Endodermal cell (in vitro differentiated cells): ENCODE results near the gene RYR2. TPM values are rescaled to one million over a fixed set of nuclear protein-coding genes. Genes with fewer than 3 reads are reported as not detected.
"Not testable (repeated sequence)": the region's sequence is repeated elsewhere in the genome, so short reads cannot be mapped to it uniquely, and the experiment has no call there.

Experiments used
- DNase-seq: peaks from one replicate; pipeline ENCODE4 v3.0.0-alpha.2; 2017
- H3K27ac ChIP-seq: 2 replicates; pipeline ENCODE4 v1.5.1; 2013; ENCODE audit warnings: mild to moderate bottlenecking, low read depth, low read length, moderate library complexity
- H3K27me3 ChIP-seq: 2 replicates; pipeline ENCODE4 v1.6.1; 2013; ENCODE audit warnings: mild to moderate bottlenecking, low read length, moderate library complexity; ENCODE audit not compliant: insufficient read depth, control insufficient read depth, poor library complexity, severe bottlenecking
- H3K36me3 ChIP-seq: 2 replicates; pipeline ENCODE4 v1.7.0; 2013; ENCODE audit warnings: mild to moderate bottlenecking, low read length, moderate library complexity; ENCODE audit not compliant: control insufficient read depth, insufficient read depth
- H3K4me1 ChIP-seq: one replicate; pipeline ENCODE4 v1.7.0; 2013; ENCODE audit warnings: low read length; ENCODE audit not compliant: control insufficient read depth, insufficient read depth
- H3K4me3 ChIP-seq: 2 replicates; pipeline ENCODE4 v1.5.1; 2013; ENCODE audit warnings: mild to moderate bottlenecking, low read length, moderate library complexity
- H3K9ac ChIP-seq: 2 replicates; pipeline ENCODE4 v1.6.1; 2013; ENCODE audit warnings: mild to moderate bottlenecking, low read length, moderate library complexity; ENCODE audit not compliant: poor library complexity, severe bottlenecking; ENCODE audit errors: extremely low read depth
- H3K9me3 ChIP-seq: 2 replicates; pipeline ENCODE4 v1.6.1; 2013; ENCODE audit warnings: mild to moderate bottlenecking, low read length, moderate library complexity; ENCODE audit not compliant: control insufficient read depth
- H3K27ac Mint-ChIP-seq: 2 replicates; pipeline ENCODE4 v1.8.0; 2020; ENCODE audit warnings: mixed read lengths
- H3K27me3 Mint-ChIP-seq: 2 replicates; pipeline ENCODE4 v1.8.0; 2021; ENCODE audit warnings: mild to moderate bottlenecking, mixed read lengths; ENCODE audit not compliant: insufficient read depth
- H3K36me3 Mint-ChIP-seq: 2 replicates; pipeline ENCODE4 v1.8.0; 2020; ENCODE audit warnings: low read depth, mixed read lengths
- H3K4me1 Mint-ChIP-seq: 2 replicates; pipeline ENCODE4 v1.8.0; 2020; ENCODE audit warnings: mixed read lengths
- H3K4me3 Mint-ChIP-seq: 2 replicates; pipeline ENCODE4 v1.8.0; 2020; ENCODE audit warnings: mild to moderate bottlenecking, moderate library complexity, mixed read lengths
- H3K9me3 Mint-ChIP-seq: 2 replicates; pipeline ENCODE4 v1.8.0; 2020; ENCODE audit warnings: mild to moderate bottlenecking, mixed read lengths
- CTCF ChIP-seq: fragments of 200-600 bp; sonication (generic); conservative IDR thresholded peaks from 2 replicates; pipeline ENCODE4 v1.5.0; 2021; ENCODE audit warnings: antibody characterized with exemption, mild to moderate bottlenecking
- WGBS, 2 experiments: methylation state at CpG; one replicate each; pipeline versions ENCODE4 v1.1.5 to v1.1.7; 2013; ENCODE audit warnings: missing lambda C conversion rate in 2 of 2, mixed read lengths in 1 of 2; ENCODE audit not compliant: insufficient coverage in 1 of 2, insufficient read length in 1 of 2; 5-methylcytosine and 5-hydroxymethylcytosine counted together
- total RNA-seq, 2 donors: library from RNA; stranded (reverse); fragmentation: NEBNext Ultra II Directional in 1 of 2; extraction: Animal tissue kit (Norgen Biotek cat#: 25700) in 1 of 2; gene quantifications; 2 replicates in 1 of 2; 3 replicates in 1 of 2; pipeline ENCODE4 v1.2.1, GENCODE V29; 2021

Gene RYR2
- total RNA-seq, 2 donors from 2014 or later = 0.95 to 2.4 TPM

DNA sequence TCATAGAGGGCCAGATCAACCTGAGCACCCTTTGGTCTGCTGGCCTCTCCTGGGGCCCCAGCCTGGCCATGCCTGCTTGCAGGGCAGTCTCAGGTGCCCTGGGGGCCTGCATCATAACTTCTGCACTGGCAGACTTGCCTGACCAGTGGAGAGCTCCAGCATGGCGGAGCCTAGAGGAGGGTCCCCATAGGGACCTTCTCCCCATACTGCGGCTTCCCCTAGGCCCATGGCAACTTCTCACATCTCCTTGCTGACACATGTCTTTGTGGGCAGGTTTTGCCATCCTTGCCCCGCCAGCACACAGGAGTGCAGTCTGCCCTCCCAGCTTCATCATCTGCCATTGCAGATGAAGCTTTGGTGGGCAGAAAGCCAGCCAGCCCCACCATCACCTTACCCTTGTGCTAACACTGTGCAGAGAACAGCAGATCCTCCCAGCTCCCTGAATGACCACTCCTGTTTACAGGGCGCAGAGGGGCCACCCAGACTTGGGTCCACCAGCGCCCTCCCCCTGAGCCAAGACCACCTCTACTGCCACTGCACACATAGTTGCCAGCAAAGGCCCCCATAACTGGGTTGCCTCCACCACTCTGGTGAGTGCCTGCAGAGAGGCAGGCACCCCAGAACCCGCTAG, 797.0 kb downstream of the RYR2 start:
- Histone ChIP-seq H3K4me1 (no peaks in the 10 kb centered on the region), H3K9me3 (no peaks in the 10 kb centered on the region), H3K9ac (no peak overlapping the region), H3K27me3 (no peaks in the 10 kb centered on the region), H3K36me3 (no peaks in the 10 kb centered on the region), H3K27ac (no peak overlapping the region), H3K4me3 (no peak overlapping the region)
- H3K36me3 Mint-ChIP-seq = no peaks in the 10 kb centered on the region
- no peak overlapping the region for H3K27ac Mint-ChIP-seq
- no peaks in the 10 kb centered on the region for H3K9me3 Mint-ChIP-seq
- 91% methylated on average over 6 of the region's 6 CpGs; no CpG with 5 or more reads in 1 of the 2 experiments for WGBS, 2 experiments
- DNase-seq = no peak
- H3K4me3 Mint-ChIP-seq = no peak overlapping the region
- TF ChIP-seq CTCF = no peak
- H3K27me3 Mint-ChIP-seq = no peaks in the 10 kb centered on the region
- no peaks in the 10 kb centered on the region for H3K4me1 Mint-ChIP-seq

DNA sequence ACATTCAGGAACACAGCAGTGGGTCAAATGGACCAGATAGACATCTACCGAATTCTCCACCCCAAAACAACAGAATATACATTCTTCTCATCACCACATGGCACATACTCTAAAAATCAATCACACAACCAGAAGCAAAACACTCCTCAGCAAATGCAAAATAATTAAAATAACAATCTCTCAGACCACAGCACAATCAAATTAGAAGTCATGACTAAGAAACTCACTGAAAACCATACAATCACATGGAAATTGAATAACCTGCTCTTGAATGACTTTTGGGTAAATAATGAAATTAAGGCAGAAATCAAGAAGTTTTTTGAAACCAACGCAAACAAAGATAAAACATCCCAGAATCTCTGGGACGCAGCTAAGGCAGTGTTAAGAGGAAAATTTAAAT, 799.5 kb downstream of the RYR2 start:
- no peak overlapping the region for H3K9ac ChIP-seq
- no peak overlapping the region for H3K27ac ChIP-seq
- H3K4me3 ChIP-seq = no peak overlapping the region
- Mint-ChIP-seq H3K27ac (no peak overlapping the region), H3K27me3 (no peaks in the 10 kb centered on the region), H3K4me1 (no peaks in the 10 kb centered on the region), H3K36me3 (no peaks in the 10 kb centered on the region), H3K4me3 (no peak overlapping the region), H3K9me3 (no peaks in the 10 kb centered on the region)
- 63% methylated on average over 3 of the region's 3 CpGs; no CpG with 5 or more reads in 1 of the 2 experiments for WGBS, 2 experiments
- no peaks in the 10 kb centered on the region for H3K9me3 ChIP-seq
- H3K36me3 ChIP-seq = no peaks in the 10 kb centered on the region
- no peak for TF ChIP-seq CTCF
- H3K27me3 ChIP-seq = no peaks in the 10 kb centered on the region
- no peaks in the 10 kb centered on the region for H3K4me1 ChIP-seq
- DNase-seq = no peak

DNA sequence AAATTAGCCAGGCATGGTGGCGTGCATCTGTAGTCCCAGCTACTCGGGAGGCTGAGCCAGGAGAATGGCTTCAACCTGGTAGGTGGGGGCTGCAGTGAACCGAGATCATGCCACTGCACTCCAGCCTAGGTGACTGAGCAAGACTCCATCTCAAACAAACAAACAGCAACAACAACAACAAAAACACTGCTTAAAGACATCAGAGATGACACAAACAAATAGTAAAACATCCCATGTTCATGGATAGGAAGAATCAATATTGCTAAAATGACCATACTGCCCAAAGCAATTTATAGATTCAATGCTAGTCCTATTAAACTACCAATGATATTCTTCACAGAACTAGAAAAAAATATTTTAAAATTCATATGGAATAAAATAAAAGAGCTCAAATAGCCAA, 801.5 kb downstream of the RYR2 start:
- not testable (repeated sequence) for H3K9me3 Mint-ChIP-seq, H3K9me3 ChIP-seq, H3K36me3 Mint-ChIP-seq, H3K4me3 Mint-ChIP-seq, H3K36me3 ChIP-seq, H3K9ac ChIP-seq, H3K27me3 ChIP-seq, H3K27ac Mint-ChIP-seq, H3K27ac ChIP-seq, H3K4me3 ChIP-seq, H3K4me1 ChIP-seq, H3K27me3 Mint-ChIP-seq, DNase-seq, H3K4me1 Mint-ChIP-seq
- WGBS, 2 experiments = 40 to 88% methylated on average over 1 to 3 of the region's 3 CpGs
